GOT3 (cell line): ENCODE results near the gene AVPR2.
A peak's percentile ranks its signal among the peaks of the same experiment; 100 is the strongest.

Experiments
- DNase-seq: peaks from one replicate; lab custom pipeline; 2025; ENCODE audit warnings: mixed read lengths; lab: John Stamatoyannopoulos, UW

Gene AVPR2

DNA sequence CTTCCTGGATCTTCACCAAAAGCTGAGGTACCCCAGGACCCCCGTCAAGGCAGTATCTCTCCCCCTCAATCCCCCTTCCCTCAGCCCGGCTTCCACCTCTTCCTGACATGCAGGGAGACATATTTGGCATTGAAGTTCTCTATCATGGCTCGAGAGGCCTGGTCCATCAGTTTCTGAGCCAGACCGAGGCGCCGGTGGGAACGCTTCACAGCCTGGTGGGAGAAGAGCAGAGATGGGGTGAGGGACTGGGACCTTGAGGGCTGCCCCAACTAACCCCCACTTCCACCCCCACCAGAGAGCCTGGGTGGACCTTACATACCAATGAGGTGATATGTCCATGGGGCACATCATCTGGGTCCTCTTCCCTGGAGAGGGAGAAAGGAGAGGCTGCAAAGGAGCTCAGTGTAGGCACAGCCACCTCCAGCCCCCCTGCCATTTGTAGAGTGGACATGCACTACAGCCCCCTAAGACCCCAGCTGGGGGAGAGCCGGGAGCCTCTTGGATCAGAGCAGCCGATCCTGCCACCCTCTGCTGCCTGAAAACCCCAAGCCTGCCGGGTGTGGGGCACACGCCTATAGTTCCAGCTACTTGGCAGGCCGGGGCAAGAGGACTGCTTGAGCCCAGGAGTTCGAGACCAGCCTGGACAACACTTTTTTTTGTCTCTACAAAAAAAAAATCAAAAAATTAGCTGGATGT is 27.9 kb downstream of the AVPR2 start:
- no peak for DNase-seq

- no peak for DNase-seq
These were observed 29.3 kb downstream of the AVPR2 start for GRCh38 chrX:153933748-153934147.

GRCh38 chrX:153934148-153934761 is 29.8 kb downstream of the AVPR2 start:
- no peak for DNase-seq

GRCh38 chrX:153934762-153935325 is 30.4 kb downstream of the AVPR2 start, which contains the start of gene NAA10:
TSS of gene NAA10 (minus strand) at chrX:153935037. CDS start at chrX:153934904, 133 bp downstream.
- no peak for DNase-seq

GRCh38 chrX:153935326-153935851 is 30.9 kb downstream of the AVPR2 start:
- DNase-seq: no peak

DNA sequence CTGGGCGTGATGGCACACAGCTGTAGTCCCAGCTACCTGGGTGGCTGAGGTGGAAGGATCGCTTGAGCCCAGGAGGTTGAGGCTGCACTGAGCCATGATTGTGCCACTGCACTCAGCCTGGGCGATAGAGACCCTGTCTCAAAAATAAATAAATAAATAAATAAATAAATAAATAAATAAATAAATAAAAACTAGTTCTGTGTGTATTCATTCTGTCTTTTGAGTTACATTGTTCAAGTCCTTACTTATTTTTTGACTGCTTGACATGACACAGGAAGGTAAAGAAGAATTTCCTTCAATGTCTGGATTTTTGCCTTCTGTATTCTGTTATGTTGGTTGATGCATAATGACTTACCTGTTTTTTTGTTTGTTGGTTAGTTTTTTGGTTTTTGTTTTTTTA is 32.6 kb downstream of the AVPR2 start:
- no peak for DNase-seq

DNA sequence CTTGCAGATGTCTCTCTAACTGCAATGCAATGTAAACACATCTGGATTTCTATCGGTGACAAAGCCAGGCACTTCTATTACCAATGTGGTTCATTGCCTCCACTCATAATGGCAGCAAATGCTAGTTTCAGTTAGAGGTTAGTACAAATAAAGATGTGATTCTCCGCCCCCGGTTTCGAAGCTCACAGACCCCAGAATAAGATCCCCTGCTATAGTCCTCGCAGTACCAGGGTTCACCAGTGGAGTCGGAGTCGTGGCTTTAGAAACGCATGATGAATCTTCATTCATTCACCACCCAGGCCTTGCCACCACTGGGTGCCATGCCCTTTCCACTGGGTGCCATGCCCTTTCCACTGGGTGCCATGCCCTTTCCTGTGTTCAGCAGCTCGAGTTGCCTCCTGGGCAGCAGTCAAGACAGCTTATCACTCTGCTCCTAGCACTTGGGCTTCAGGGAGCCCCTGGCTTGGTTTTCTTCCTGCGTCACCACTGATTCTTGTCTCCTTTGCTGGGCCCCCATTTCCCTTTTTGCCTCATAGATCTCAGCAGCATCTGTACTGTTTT is 33.8 kb downstream of the AVPR2 start:
- no peak for DNase-seq

DNA sequence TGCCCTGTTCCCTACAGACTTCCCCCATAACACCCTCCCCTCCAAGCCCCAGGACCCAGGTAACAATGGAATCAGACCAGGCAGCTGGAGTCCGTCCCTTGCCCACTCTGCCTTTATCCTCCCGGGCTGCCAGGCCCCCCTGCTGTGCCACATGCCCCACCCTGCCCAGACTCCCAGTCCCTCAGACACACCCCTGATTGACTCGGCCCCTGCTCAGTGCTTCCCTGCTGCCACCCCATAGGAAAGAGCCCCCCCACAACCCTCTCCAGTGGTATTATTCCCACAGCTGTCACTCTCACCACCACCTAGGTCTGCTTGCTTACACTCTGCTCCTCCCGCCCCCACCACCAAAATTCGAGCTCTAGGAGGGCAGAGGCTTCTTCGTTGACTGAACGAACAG is 35.1 kb downstream of the AVPR2 start:
- no peak for DNase-seq

- no peak for DNase-seq
These were observed 37.1 kb downstream of the AVPR2 start for GRCh38 chrX:153941336-153942252.

DNA sequence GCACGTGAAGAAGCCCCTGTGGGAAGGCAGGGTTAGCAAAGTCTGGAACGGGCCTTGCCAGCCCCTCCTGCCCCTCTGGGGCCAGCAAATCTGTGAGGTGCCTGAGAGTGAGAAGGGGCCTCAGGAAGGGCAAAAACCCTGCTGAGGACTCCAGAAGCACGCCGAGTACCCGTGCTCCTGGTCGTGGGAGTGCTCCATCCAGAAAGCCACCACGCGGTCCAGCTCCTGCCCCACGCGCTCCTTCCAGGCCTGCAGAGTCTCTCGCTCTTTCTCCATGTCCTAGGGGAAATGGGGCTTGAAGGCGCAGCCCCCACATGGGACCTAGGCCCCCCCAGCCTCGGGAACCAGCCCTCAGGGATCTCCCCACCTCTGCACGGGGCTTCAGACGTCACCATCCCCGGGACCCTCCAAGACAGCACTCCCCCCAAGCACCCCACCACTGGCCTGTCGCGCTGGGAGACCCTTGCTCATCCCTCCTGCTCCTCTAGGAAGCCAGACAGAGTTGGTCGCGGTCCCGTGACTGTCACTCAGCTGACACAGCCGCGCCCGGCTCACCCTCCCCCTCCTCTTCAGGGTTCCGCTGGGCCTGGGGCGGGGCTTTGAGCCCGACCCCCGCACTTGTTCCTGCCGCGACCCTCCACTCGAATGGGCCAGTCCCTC is 39.8 kb downstream of the AVPR2 start, which contains the start of gene RENBP:
TSS of gene RENBP (minus strand) at position 504 of the 660 bp plus-strand sequence. CDS start at position 471, 33 bp downstream.
- no peak for DNase-seq

DNA sequence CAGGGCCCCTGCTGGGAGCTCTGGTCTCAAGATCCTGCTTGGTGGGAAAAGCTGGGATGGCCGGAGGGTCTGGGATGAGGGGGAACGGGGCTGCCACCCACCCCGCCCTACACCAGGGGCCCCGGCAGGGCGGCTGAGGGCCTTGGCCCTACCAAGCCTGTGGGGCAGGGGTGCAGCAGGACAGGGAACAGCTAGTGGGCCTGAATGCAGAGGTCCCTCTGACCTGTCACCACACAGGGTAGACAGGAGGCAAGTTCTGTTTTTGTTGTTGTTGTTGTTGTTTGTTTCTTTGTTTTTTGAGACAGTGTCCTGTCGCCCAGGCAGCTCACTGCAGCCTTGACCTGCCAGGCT is 40.3 kb downstream of the AVPR2 start:
- no peak for DNase-seq

DNA sequence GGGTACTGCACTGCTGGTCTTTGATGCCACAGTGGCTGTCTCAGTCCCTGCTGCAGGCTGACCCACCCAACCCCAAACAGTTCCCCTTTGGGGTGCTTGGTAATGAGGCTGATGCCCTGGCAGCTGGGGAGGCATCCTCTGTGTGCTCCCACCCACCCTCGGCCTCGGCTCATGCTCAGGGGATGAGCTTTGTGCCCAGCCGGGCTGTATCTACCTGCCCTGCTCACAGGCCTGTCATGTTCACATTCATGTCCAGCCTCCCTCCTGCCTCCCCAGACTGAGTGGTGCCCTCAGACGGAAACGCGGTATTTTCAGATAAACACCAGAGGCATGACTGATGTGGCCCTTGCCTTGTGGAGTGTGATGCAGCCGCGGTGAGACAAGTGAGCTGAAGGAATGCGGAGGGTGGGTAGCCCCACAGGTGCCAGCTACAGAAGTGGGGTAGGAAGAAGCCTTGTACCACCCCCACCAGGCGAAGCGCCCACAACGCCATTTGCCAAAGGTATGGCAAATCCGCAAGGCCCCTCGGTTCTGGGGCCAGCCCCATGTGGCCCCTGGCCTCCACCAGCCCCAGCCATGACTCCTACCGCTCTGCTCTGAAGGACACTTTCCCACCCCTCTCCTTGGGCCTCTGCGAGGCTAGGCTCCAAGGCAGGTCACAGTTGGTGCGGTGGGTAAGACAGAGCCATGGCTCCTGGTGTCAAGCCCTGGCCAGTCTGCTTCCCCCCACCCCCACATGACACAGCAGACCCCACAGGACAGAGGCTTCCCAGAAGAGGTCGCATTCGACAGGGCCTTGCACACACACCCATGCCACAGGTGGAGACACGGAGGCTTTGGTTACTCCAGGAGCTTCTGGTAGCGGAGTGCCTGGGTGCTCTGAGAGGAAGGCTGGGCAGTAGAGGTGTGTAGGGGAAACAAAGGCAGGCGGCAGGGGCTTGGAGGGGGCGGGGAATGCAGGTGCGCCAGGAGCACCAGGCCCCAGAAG is 41.8 kb downstream of the AVPR2 start:
- DNase-seq: no peak

- peak; percentile 28 for DNase-seq
These were observed 42.7 kb downstream of the AVPR2 start for GRCh38 chrX:153947009-153947769.

- DNase-seq: no peak
These were observed 43.6 kb downstream of the AVPR2 start for GRCh38 chrX:153948002-153948466.

GRCh38 chrX:153948847-153949805 is 44.7 kb downstream of the AVPR2 start:
- no peak for DNase-seq

DNA sequence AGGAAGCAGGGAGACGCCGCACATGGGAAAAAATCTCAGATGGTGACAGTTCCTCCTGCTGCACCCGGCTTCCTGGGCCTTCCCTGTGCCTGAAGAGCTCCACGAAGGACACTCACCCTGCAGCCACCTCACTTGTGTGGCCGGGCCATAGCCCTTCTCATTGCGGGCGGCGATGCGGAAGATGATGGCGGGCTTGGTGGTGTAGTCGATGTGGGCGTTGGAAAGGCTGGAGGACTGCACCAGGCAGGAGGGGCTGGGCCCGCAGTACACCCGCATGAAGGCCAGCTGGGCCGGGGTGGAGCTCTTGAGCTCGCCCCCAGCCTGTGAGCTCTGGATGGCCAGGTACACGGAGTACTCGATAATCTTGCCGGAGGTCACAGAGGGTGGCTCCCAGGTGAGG is 45.7 kb downstream of the AVPR2 start:
- no peak for DNase-seq

- no peak for DNase-seq
These were observed 47.4 kb downstream of the AVPR2 start for GRCh38 chrX:153951683-153952372.
